Stimulated activated CD8-positive, alpha-beta memory T cell treated with anti-CD3 and anti-CD28 coated beads, Interleukin-7, amount 100 ng/mL, for 1 hour (primary cell): Measurements from ENCODE around the gene VPS13D.

ENCODE experiments used
- DNase-seq, 2 donors: peaks; one replicate each; pipeline ENCODE4 v3.0.0-alpha.2; 2020; ENCODE audit warnings: low read depth in 2 of 2

VPS13D gene

DNA sequence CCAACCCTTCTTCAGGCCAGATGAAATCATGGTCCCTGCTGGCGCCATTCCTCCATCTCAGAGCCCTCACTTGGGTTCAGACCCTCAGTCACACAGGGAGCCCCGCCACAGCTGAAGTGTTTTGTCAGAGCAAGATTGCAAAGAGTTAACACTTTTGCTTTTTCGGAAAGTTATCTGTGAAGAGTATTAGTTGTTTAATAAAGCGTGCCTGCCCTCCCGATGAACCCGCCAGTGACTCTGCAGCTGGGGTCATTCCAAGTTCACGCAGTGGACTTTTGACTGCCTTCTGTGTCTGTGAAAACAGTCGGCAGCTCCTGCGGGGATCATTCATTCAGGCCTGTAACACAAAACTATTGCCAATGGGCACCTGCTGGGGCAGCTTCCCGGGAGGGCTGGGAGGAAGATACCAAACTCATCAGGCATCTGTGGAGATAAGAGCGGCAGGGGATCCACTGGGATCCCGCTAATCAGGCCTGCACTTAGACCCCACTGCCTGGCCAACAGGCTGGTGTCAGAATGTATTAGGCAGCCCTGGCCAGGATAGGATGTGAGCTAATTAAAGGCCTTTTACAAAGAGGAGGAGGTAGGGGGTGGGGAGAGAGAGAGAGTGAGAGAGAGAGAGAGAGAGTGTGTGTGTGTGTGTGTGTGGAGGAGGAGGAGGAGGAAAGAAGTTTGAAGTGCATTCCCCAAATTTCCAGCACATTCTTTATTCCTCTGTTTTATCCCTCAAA lies 203.7 kb downstream of the VPS13D start:
- no peak for DNase-seq

DNA sequence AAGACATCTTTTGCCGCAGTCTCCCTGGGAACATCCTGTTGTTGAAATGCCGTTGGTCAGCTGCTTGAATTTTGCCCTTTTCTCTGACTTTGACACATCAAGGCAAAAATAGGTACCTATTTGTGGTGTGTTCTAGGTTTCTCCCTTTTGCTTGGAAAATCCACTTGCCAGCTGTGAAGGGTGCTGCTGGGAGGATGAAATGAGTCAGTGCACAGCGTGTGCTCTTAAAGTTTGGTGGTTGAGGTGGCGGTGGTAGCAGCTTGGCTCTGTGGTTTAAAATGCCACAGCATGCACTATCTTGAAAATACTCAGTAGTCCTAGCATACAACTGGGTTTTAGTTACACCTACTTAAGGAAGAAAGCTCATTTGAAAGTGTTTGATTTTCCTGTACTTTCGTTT lies 204.3 kb downstream of the VPS13D start:
- DNase-seq: peak; percentile 28 to 40

DNA sequence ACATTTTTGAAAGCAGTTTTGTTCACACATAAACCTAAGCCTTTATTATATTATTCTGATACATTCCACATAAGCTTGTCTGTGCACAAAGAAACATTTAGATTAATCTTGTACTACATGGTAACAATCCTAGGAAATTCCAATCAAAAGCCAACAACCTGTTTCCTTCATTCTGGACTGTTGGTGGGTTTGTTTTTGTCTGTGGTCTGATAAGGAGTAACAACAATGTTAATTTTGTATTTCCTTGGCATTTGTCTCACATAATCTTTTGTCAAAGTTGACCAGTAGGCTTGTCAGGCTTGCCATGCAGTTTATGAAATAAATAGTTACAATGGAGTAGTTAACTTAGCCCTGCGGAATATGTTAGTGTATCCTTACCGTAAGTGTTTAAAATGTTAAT lies 204.9 kb downstream of the VPS13D start:
- no peak for DNase-seq

DNA sequence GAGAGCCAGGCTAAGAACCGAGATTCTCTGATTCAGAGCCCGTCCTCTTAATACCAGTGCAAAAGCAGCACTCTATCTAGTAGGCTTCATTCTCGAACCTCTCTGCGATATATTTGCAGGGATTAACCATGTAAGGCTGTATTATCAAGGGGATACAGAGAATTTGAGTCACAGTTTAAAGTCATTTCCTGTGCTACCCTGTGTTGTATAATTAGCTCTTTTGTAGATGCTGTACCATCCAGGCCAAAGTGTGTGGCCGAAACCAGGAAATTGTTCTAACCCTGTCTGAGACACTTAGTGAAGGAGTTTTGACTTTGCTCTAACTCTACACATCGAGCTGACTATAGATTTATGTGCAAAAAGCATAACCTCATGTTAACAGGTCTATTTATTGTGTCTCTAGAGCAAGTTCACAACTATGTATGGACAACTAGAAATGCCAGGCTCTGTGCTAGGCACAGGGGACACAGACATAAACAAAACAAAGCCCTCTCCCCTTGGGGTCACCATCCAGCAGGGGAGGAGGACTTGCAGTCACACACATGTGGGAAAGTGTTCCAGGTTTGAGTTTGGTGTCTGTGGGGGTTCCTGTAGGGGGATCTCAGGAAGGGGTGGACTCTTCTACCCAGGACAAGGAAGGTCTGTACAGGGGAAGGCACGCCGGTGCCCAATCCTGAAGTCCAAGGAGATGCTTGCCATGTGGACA lies 206.0 kb downstream of the VPS13D start:
- no peak for DNase-seq

DNA sequence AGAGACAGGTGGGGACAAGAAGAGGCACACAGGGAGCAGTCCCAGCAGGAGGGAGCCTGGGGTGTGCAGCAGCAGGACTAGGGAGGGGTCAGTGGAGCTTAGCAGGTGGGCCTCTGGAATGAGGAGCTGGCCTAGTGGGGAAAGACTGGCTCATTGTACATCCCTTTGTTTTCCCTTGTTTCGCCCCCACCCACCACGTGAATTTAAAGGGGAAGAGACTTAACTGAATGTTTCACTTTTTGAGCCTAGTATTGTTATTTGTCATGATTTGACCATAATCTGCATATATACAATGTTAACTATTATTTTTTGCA lies 206.5 kb downstream of the VPS13D start:
- no peak for DNase-seq

DNA sequence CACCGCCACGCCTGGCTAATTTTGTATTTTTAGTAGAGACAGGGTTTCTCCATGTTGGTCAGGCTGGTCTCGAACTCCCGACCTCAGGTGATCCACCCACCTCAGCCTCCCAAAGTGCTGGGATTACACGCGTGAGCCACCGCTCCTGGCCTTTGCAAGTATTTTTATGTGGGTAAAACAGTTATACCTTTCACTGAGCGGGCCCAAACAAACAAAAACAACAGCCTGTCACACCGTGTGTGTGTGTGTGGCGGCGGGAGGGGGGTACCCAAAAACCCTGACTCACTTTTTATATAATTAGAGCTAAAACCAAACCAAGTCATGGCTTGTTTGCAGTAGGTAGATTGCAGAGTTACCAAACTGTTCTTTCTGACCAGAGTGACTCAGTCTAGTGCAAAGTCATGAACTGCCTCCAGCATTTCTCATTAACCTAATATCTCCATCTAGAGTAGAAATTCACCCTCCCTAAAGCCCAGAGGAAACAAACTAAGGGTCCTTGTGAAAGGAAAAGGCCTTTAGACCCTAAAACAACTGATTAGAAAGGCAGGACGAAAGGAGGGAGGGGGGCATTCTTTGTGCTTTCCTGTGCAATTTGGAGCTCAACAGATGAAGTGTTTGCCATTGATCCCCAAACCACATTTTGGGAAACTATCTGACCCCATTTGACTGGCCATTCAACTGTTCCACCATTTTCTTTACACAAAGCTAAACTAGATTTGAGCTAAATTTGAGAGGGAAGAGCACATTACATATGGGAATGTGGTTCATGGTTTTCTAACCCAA lies 207.2 kb downstream of the VPS13D start:
- DNase-seq: no peak

DNA sequence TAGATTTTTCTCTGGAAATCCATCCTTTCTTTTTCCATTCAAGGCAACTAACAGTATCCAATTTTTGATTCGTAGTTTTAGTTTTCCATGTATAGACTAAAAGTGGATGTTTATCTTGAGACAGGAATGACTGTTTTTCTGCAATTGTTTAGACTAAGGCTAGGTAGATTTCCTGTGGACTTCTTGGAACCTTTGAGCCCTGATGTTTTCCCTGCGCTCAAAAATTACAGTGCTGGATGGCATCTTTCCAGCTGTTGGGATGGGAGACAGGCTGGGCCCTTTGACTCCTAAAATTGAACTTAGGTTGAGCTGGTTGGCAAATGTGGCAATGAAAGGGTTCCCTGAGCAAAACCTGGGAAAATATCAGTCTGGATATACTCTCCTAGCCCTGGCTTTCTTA lies 207.8 kb downstream of the VPS13D start:
- DNase-seq: no peak

DNA sequence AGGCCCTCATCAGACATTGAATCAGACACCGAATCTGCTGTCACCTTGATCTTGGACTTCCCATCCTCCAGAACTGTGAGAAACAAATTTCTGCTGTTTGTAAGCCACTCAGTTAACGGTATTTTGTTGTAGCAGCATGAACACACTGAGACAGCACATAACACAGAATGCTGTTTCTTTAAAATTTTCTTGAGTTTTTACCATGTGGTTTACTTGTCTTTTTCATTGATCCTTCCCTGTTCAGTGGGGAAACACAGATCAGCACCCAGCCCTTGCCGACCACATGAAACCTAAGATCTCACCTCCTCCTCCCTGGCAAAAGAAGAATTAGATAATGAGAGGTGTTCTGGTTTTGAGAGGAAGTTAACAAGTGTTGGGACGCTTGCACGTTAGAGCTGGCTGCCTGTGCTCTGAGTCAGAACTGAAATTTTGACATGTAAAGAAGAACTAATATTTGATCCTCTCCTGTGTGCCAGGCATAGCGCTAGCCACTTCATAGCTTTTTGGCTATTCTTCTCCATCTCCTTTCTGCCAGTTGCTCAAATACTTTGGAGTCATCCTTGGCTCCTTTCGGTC lies 208.6 kb downstream of the VPS13D start:
- DNase-seq: peak in 1 of 2 donors; percentile 22

DNA sequence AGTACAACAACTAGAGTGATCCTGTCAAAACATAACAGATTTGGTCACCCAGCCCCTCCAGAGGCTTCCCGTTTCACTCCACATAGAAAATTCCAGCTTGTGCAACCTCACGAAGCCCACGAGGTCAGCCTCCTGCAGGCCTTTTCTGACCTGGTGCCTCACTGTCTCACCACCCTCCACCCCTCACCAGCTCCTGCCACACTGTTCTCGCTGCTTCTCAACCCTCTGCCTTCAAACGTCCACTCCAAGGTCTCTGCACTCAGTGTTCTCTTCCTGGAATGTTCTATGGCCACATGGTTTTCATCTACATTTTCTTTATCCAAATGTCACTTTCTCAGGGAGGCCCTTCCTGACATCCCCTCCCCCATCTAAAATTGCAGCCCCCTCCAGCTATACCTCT lies 209.2 kb downstream of the VPS13D start:
- DNase-seq: no peak

- no peak for DNase-seq
These were observed 211.7 kb downstream of the VPS13D start for GRCh38 chr1:12441414-12442105.

- DNase-seq: no peak
These were observed 212.4 kb downstream of the VPS13D start for GRCh38 chr1:12442217-12442616.

- no peak for DNase-seq
These were observed 213.3 kb downstream of the VPS13D start for GRCh38 chr1:12443151-12443550.

- no peak for DNase-seq
These were observed 214.6 kb downstream of the VPS13D start for GRCh38 chr1:12444329-12444841.

DNA sequence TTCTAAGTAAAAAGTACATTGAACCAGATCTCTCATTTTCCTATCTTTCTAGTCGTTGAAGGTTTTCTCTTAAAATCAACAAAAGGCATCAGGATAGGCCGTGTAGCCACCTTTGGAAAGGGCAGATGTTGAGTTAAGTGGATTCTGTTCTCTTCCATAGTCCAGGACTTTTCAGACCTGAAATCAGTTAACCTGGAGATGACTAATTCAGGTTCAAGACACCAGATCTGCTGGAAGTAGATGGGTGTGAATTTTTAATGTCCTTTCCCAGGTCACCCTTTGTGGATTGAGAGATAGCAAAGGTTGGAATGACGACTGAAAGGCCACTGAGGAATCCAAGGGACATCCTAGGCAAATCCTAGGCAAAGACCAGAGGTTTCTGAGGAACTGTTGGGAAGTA lies 215.4 kb downstream of the VPS13D start:
- no peak for DNase-seq

GRCh38 chr1:12446593-12446992 lies 216.8 kb downstream of the VPS13D start:
- no peak for DNase-seq

GRCh38 chr1:12447307-12447706 lies 217.5 kb downstream of the VPS13D start:
- no peak for DNase-seq

GRCh38 chr1:12447849-12448312 lies 218.1 kb downstream of the VPS13D start:
- no peak for DNase-seq

GRCh38 chr1:12448746-12449177 lies 218.9 kb downstream of the VPS13D start:
- DNase-seq: no peak

- DNase-seq: no peak
These were observed 220.4 kb downstream of the VPS13D start for GRCh38 chr1:12450090-12450755.

DNA sequence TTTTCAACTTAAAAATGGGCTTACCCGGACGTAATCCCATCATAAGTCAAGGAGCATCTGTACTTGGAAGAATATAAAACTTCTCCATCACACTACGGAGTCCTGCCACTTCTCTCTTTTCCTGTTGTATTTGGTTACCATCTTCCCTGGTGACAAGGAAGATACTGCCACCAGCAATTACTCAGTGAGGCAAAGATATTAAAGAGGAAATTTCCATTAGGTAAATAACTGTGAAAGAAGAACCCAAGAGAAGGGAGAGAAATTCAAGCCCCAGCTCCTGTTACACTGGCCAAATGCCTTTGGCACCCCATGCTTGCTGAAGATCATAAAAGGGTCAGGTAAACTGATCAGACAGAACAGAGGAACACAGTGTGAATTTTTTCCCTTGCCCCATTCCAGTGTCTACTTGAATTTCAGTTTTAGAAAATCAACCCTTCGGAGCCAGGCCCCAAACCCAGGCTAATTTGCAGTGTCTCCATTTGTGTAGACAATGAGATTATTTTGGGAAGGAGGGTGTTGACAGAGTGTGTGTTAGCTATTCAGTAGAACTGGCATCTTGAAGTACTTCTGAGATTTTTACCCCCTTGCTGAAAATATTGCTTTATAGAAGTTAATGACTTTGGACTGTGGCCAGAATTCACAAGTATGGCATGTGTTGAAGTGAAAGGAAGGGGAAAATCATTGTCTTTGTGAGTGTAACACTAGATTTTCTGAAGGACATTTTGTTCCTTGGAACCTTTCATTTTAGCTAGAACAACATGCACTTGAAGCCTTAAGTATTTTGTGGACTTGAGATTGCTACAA lies 221.1 kb downstream of the VPS13D start:
- DNase-seq: no peak
